Measurements from ENCODE around the gene ANP32B.
A peak's percentile ranks its signal among the peaks of the same experiment; 100 is the strongest.

GRCh38 chr9:98056269-98057137 lies 73.4 kb downstream of the ANP32B start, which contains the start of gene NANS:
- peak; percentile 92 for TF ChIP-seq POLR2A (IDR thresholded peaks at IDR 0.05; ENCODE audit: low read depth, low read length)
- TF ChIP-seq POLR2AphosphoS5 (IDR thresholded peaks at IDR 0.05; ENCODE audit: low read depth, low read length): peak; percentile 90
- peak; percentile 82 for TF ChIP-seq TAF1 (IDR thresholded peaks at IDR 0.05; ENCODE audit: borderline replicate concordance, low read depth, low read length)
